Testis (tissue), 3 donors: ENCODE results near the gene ZBTB43. TPM values are rescaled to one million over a fixed set of nuclear protein-coding genes. Genes with fewer than 3 reads are reported as not detected.

Source experiments
- DNase-seq: peaks from one replicate; pipeline ENCODE4 v3.0.0-alpha.2; 2019
- H3K27ac ChIP-seq, 2 donors: fragments of 200-600 bp; sonication (generic); one replicate each; pipeline ENCODE4 v1.5.1; 2019
- H3K27me3 ChIP-seq: fragments of 200-600 bp; sonication (generic); one replicate; pipeline ENCODE4 v1.5.1; 2019
- H3K36me3 ChIP-seq: fragments of 200-600 bp; sonication (generic); one replicate; pipeline ENCODE4 v1.5.1; 2017; ENCODE audit warnings: low read depth; ENCODE audit errors: missing control alignments
- H3K4me1 ChIP-seq: fragments of 200-600 bp; sonication (generic); one replicate; pipeline ENCODE4 v1.5.1; 2019
- H3K4me3 ChIP-seq, 2 donors: fragments of 200-600 bp; sonication (generic); one replicate each; pipeline ENCODE4 v1.5.1; 2017 to 2019
- H3K9me3 ChIP-seq: fragments of 200-600 bp; sonication (generic); one replicate; pipeline ENCODE4 v1.5.1; 2017
- CTCF ChIP-seq, 3 experiments: fragments of 450-650 bp in 2 of 3; fragments of 200-600 bp in 1 of 3; sonication (generic) in 1 of 3; IDR thresholded peaks; one replicate each; pipeline ENCODE4 v1.5.1; 2016 to 2019; ENCODE audit warnings: antibody characterized with exemption in 3 of 3, mild to moderate bottlenecking in 2 of 3, moderate library complexity in 1 of 3
- POLR2A ChIP-seq: fragments of 450-650 bp; IDR thresholded peaks from one replicate; pipeline ENCODE4 v1.6.1; 2017; ENCODE audit warnings: antibody characterized with exemption, mild to moderate bottlenecking, moderate library complexity
- WGBS, 2 donors: methylation state at CpG; one replicate each; pipeline ENCODE4 v1.1.5; 2018; 5-methylcytosine and 5-hydroxymethylcytosine counted together
- intact Hi-C: fragments of 100-400 bp; cut with DNase I; formaldehyde crosslinking; loops from one replicate; pipeline ENCODE4 v1.15.1; 2023; ENCODE audit warnings: low total_unique reads
- polyA plus RNA-seq: library from polyadenylated mRNA; stranded (reverse); fragments of 350-450 nt; fragmentation: Illumina TruSeq; extraction: RNeasy Lipid Tissue Mini Kit (QIAGEN cat#74804); gene quantifications from one replicate; pipeline ENCODE4 v1.2.3, GENCODE V29; 2014; ENCODE audit warnings: low read depth, low replicate concordance; ENCODE audit not compliant: insufficient read depth
- total RNA-seq, 2 donors: library from RNA; depleted of rRNA; stranded (reverse); fragments of >200 nt; gene quantifications; one replicate each; pipeline ENCODE4 v1.2.3, GENCODE V29; 2016

The ZBTB43 gene
- total and polyA plus RNA-seq, 3 donors from 2014 or later, result 32.7 to 40.6 (median 40.3) TPM

- Histone ChIP-seq H3K4me3 (no peak overlapping the region), H3K27me3 (no peaks in the 10 kb centered on the region), H3K9me3 (no peaks in the 10 kb centered on the region), H3K4me1 (no peaks in the 10 kb centered on the region), H3K36me3 (no peaks in the 10 kb centered on the region), H3K27ac (no peak overlapping the region)
- TF ChIP-seq POLR2A (no peak), CTCF (IDR thresholded peaks at IDR 0.05) (no peak)
- intact Hi-C loops, result no loop called here
- DNase-seq, result no peak
- WGBS, 2 donors, result 87 to 98% methylated on average over 1 of the region's 1 CpG
These were observed 24.2 kb downstream of the ZBTB43 start for GRCh38 chr9:126829035-126829434.

GRCh38 chr9:126830827-126831226 lies 26.0 kb downstream of the ZBTB43 start:
- no peaks in the 10 kb centered on the region for H3K9me3 ChIP-seq
- H3K4me3 ChIP-seq, result no peak overlapping the region
- DNase-seq, result no peak
- 89 to 92% methylated on average over 3 of the region's 3 CpGs for WGBS, 2 donors
- TF ChIP-seq CTCF (IDR thresholded peaks at IDR 0.05), result no peak
- H3K36me3 ChIP-seq, result no peaks in the 10 kb centered on the region
- H3K4me1 ChIP-seq, result no peaks in the 10 kb centered on the region
- intact Hi-C loops, result no loop called here
- no peaks in the 10 kb centered on the region for H3K27me3 ChIP-seq
- H3K27ac ChIP-seq, result no peak overlapping the region

GRCh38 chr9:126832440-126832839 lies 27.6 kb downstream of the ZBTB43 start:
- Histone ChIP-seq H3K4me1 (no peaks in the 10 kb centered on the region), H3K27me3 (no peaks in the 10 kb centered on the region), H3K27ac (no peak overlapping the region), H3K36me3 (no peaks in the 10 kb centered on the region), H3K9me3 (no peaks in the 10 kb centered on the region), H3K4me3 (no peak overlapping the region)
- WGBS, 2 donors, result 85 to 89% methylated on average over 9 of the region's 9 CpGs
- TF ChIP-seq POLR2A, result no peak
- no peak for TF ChIP-seq CTCF (IDR thresholded peaks at IDR 0.05)
- intact Hi-C loops, result no loop called here
- no peak for DNase-seq

GRCh38 chr9:126833020-126833419 lies 28.2 kb downstream of the ZBTB43 start:
- H3K9me3 ChIP-seq, result no peaks in the 10 kb centered on the region
- no peaks in the 10 kb centered on the region for H3K4me1 ChIP-seq
- no peaks in the 10 kb centered on the region for H3K27me3 ChIP-seq
- intact Hi-C loops, result no loop called here
- WGBS, 2 donors, result 94 to 96% methylated on average over 10 to 24 of the region's 24 CpGs
- no peaks in the 10 kb centered on the region for H3K36me3 ChIP-seq
- no peak overlapping the region for H3K27ac ChIP-seq
- H3K4me3 ChIP-seq, result no peak overlapping the region
- no peak for DNase-seq
- TF ChIP-seq POLR2A, result no peak
- no peak for TF ChIP-seq CTCF (IDR thresholded peaks at IDR 0.05)

- TF ChIP-seq POLR2A (no peak), CTCF (IDR thresholded peaks at IDR 0.05) (no peak)
- Histone ChIP-seq H3K36me3 (no peaks in the 10 kb centered on the region), H3K9me3 (no peaks in the 10 kb centered on the region), H3K4me3 (no peak overlapping the region), H3K27me3 (no peaks in the 10 kb centered on the region), H3K4me1 (no peaks in the 10 kb centered on the region), H3K27ac (no peak overlapping the region)
- intact Hi-C loops, result no loop called here
- WGBS, 2 donors, result 92 to 94% methylated on average over 8 of the region's 8 CpGs
- DNase-seq, result no peak
These were observed 29.0 kb downstream of the ZBTB43 start for GRCh38 chr9:126833710-126834345.
